Loucy (cell line): ENCODE results near the gene PHF20.

Source experiments
- EZH2phosphoT487 ChIP-seq: fragments of 200-600 bp; IDR thresholded peaks from 2 replicates; pipeline ENCODE4 v1.6.1; 2018; ENCODE audit warnings: antibody characterized with exemption, mild to moderate bottlenecking, moderate library complexity, borderline replicate concordance
- TF ChIP-seq, protein P1 (sequence below): fragments of 200-600 bp; sonication (generic); conservative IDR thresholded peaks from 2 replicates; pipeline ENCODE4 v1.5.1; 2014; ENCODE audit warnings: mild to moderate bottlenecking, antibody characterized with exemption, low read length

DNA sequence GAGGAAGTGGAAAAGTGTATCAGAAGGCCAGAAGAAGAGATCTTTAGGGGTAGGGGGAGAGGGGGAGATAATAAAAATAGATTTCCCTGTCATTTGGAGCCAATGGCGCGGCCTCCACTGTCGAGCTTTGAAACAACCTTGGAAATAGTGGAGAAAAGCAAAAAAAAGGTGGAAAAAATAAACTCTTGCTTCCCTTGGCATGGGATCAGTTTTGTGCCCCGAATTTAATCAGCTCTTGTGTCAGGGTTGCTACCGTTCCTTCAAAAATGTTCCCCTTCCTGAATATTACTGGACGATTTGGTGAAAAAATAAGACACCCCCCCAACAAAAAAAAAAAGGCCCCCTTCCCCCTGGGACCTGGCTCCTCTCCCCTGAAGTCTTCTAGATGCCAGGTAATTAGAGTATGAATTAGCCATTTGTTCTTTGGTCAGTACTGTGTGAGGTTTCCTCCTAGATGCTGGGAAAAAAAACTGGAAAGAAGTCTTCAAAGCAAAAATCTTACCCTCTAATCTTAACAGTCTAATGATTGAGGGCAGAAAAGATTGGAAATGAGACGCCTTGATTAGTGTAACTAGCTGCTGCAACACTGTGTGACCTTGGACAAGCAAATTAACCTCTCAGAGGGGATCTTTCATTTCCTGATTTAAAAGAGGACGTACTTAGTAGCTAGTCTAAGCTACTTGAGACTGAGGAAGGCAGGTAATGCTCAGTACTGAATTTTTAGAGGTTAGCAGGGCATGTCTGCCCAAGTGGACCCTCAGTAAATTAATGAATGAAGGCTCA is 28.9 kb upstream of the PHF20 start:
- TF ChIP-seq, protein P1, sequence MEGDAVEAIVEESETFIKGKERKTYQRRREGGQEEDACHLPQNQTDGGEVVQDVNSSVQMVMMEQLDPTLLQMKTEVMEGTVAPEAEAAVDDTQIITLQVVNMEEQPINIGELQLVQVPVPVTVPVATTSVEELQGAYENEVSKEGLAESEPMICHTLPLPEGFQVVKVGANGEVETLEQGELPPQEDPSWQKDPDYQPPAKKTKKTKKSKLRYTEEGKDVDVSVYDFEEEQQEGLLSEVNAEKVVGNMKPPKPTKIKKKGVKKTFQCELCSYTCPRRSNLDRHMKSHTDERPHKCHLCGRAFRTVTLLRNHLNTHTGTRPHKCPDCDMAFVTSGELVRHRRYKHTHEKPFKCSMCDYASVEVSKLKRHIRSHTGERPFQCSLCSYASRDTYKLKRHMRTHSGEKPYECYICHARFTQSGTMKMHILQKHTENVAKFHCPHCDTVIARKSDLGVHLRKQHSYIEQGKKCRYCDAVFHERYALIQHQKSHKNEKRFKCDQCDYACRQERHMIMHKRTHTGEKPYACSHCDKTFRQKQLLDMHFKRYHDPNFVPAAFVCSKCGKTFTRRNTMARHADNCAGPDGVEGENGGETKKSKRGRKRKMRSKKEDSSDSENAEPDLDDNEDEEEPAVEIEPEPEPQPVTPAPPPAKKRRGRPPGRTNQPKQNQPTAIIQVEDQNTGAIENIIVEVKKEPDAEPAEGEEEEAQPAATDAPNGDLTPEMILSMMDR, result no peak; the same call in 1 of the 2 replicates
- TF ChIP-seq EZH2phosphoT487, result no peak
